GM23248 (cell line): ENCODE data around the gene NIBAN1. TPM values are rescaled to one million over a fixed set of nuclear protein-coding genes. Genes with fewer than 3 reads are reported as not detected.

Experiments used
- DNase-seq: peaks from one replicate; pipeline ENCODE4 v3.0.0-alpha.2; 2015
- H2AFZ ChIP-seq: fragments of 200-600 bp; sonication (generic); 2 replicates; pipeline ENCODE4 v1.6.1; 2016; ENCODE audit warnings: antibody characterized with exemption
- H3F3A ChIP-seq: fragments of 200-600 bp; sonication (generic); 2 replicates; pipeline ENCODE4 v1.6.1; 2016; ENCODE audit warnings: mild to moderate bottlenecking, antibody characterized with exemption, mixed run types; ENCODE audit not compliant: insufficient read depth
- H3K27ac ChIP-seq: fragments of 200-600 bp; sonication (generic); 2 replicates; pipeline ENCODE4 v1.5.1; 2016; ENCODE audit warnings: mild to moderate bottlenecking
- H3K27me3 ChIP-seq: fragments of 200-600 bp; sonication (generic); replicated peaks from 2 replicates; pipeline ENCODE4 v1.6.1; 2016; ENCODE audit warnings: mild to moderate bottlenecking; ENCODE audit not compliant: insufficient read depth
- H3K36me3 ChIP-seq: fragments of 200-600 bp; sonication (generic); 2 replicates; pipeline ENCODE4 v1.6.1; 2016; ENCODE audit warnings: low read depth, mild to moderate bottlenecking
- H3K4me1 ChIP-seq: fragments of 200-600 bp; sonication (generic); 2 replicates; pipeline ENCODE4 v1.6.1; 2016; ENCODE audit warnings: mild to moderate bottlenecking; ENCODE audit not compliant: insufficient read depth
- H3K4me2 ChIP-seq: fragments of 200-600 bp; sonication (generic); one replicate; pipeline ENCODE4 v1.6.1; 2016; ENCODE audit warnings: mild to moderate bottlenecking; ENCODE audit not compliant: unreplicated experiment
- H3K4me3 ChIP-seq: fragments of 200-600 bp; sonication (generic); 2 replicates; pipeline ENCODE4 v1.5.1; 2016; ENCODE audit warnings: mild to moderate bottlenecking
- H3K79me2 ChIP-seq: fragments of 200-600 bp; sonication (generic); 2 replicates; pipeline ENCODE4 v1.6.1; 2016; ENCODE audit warnings: mild to moderate bottlenecking; ENCODE audit not compliant: insufficient read depth
- H3K9ac ChIP-seq: fragments of 200-600 bp; sonication (generic); 2 replicates; pipeline ENCODE4 v1.6.1; 2016; ENCODE audit warnings: mild to moderate bottlenecking
- H3K9me2 ChIP-seq: fragments of 200-600 bp; sonication (generic); 2 replicates; pipeline ENCODE4 v1.6.1; 2016; ENCODE audit warnings: mixed run types, mild to moderate bottlenecking, moderate library complexity; ENCODE audit not compliant: insufficient read depth
- H3K9me3 ChIP-seq: fragments of 200-600 bp; sonication (generic); one replicate; pipeline ENCODE4 v1.6.1; 2017; ENCODE audit warnings: low read depth
- H4K20me1 ChIP-seq: fragments of 200-600 bp; sonication (generic); 2 replicates; pipeline ENCODE4 v1.6.0; 2016; ENCODE audit not compliant: insufficient read depth
- EZH2 ChIP-seq: fragments of 200-600 bp; sonication (generic); IDR thresholded peaks from 2 replicates; pipeline ENCODE4 v1.6.1; 2018; ENCODE audit warnings: antibody characterized with exemption, mild to moderate bottlenecking; ENCODE audit not compliant: insufficient read depth, poor library complexity, severe bottlenecking
- EZH2phosphoT487 ChIP-seq: fragments of 200-600 bp; sonication (generic); IDR thresholded peaks from 2 replicates; pipeline ENCODE4 v1.6.1; 2018; ENCODE audit warnings: antibody characterized with exemption, moderate library complexity, mild to moderate bottlenecking, low read depth; ENCODE audit not compliant: insufficient read depth
- WGBS, 2 experiments: methylation state at CpG; one replicate each; pipeline ENCODE4 v1.1.6; 2015 to 2017; ENCODE audit warnings: low lambda C conversion rate in 2 of 2, low coverage in 1 of 2; ENCODE audit errors: missing lambda C conversion rate in 2 of 2; 5-methylcytosine and 5-hydroxymethylcytosine counted together
- in situ Hi-C: fragments of 300-500 bp; cut with MboI; formaldehyde crosslinking; loops from 2 replicates; pipeline ENCODE4 v1.15.0; 2020
- polyA plus RNA-seq: library from polyadenylated mRNA; unstranded; fragments of >200 nt; fragmentation: Nextera tagmentation; extraction: Ambion mirVana; gene quantifications from 2 replicates; pipeline ENCODE4 v1.2.1, GENCODE V29; 2016
- total RNA-seq: library from RNA; depleted of rRNA; stranded (reverse); fragments of >200 nt; shearing (Covaris generic); gene quantifications from 2 replicates; pipeline ENCODE4 v1.2.3, GENCODE V29; 2014

NIBAN1 gene
- total and polyA plus RNA-seq, 2 experiments from 2014 or later = 19.5 to 34.8 TPM

GRCh38 chr1:184994301-184994700 lies 20.0 kb upstream of the NIBAN1 start:
- Histone ChIP-seq H3K4me1 (no peaks in the 10 kb centered on the region), H3K27me3 (no peaks in the 10 kb centered on the region), H4K20me1 (no peaks in the 10 kb centered on the region), H3F3A (no peaks in the 10 kb centered on the region), H3K9ac (no peak overlapping the region), H3K9me3 (no peaks in the 10 kb centered on the region), H3K4me3 (no peak overlapping the region), H3K9me2 (no peaks in the 10 kb centered on the region), H2AFZ (no peak overlapping the region), H3K36me3 (no peaks in the 10 kb centered on the region), H3K4me2 (no peak overlapping the region), H3K79me2 (no peaks in the 10 kb centered on the region), H3K27ac (no peak overlapping the region)
- DNase-seq = no peak
- in situ Hi-C loops = loop anchor here (10.0 kb wide), 1 partner anchor 170 kb away; no protein-coding TSS in a partner anchor
- 94 to 96% methylated on average over 1 of the region's 1 CpG for WGBS, 2 experiments
- TF ChIP-seq EZH2 (no peak), EZH2phosphoT487 (no peak)

GRCh38 chr1:184992271-184992670 lies 18.0 kb upstream of the NIBAN1 start:
- no peak for DNase-seq
- Histone ChIP-seq H3K4me2 (no peak overlapping the region), H3K9me3 (no peaks in the 10 kb centered on the region), H3K27ac (no peak overlapping the region), H3K79me2 (no peaks in the 10 kb centered on the region), H3K9me2 (no peaks in the 10 kb centered on the region), H3K4me3 (no peak overlapping the region), H3K4me1 (no peaks in the 10 kb centered on the region), H4K20me1 (no peaks in the 10 kb centered on the region), H3K36me3 (no peaks in the 10 kb centered on the region), H2AFZ (no peak overlapping the region), H3K9ac (no peak overlapping the region), H3K27me3 (no peaks in the 10 kb centered on the region), H3F3A (no peaks in the 10 kb centered on the region)
- in situ Hi-C loops = loop anchor here (10.0 kb wide), 1 partner anchor 173 kb away; no protein-coding TSS in a partner anchor
- TF ChIP-seq EZH2phosphoT487 = no peak
- no peak for TF ChIP-seq EZH2
- 80 to 83% methylated on average over 3 of the region's 3 CpGs for WGBS, 2 experiments

GRCh38 chr1:184990204-184990603 lies 15.9 kb upstream of the NIBAN1 start:
- no peak overlapping the region for H3K9ac ChIP-seq
- no peaks in the 10 kb centered on the region for H3K79me2 ChIP-seq
- no peak overlapping the region for H3K4me2 ChIP-seq
- H3K4me1 ChIP-seq = no peaks in the 10 kb centered on the region
- no peaks in the 10 kb centered on the region for H4K20me1 ChIP-seq
- H3K4me3 ChIP-seq = no peak overlapping the region
- H3K9me2 ChIP-seq = no peaks in the 10 kb centered on the region
- H3K27me3 ChIP-seq = no peaks in the 10 kb centered on the region
- in situ Hi-C loops = loop anchor here (10.0 kb wide), 1 partner anchor 175 kb away; no protein-coding TSS in a partner anchor
- no peaks in the 10 kb centered on the region for H3K9me3 ChIP-seq
- no peak overlapping the region for H3K27ac ChIP-seq
- H3F3A ChIP-seq = no peaks in the 10 kb centered on the region
- no peaks in the 10 kb centered on the region for H3K36me3 ChIP-seq
- TF ChIP-seq EZH2phosphoT487 (no peak), EZH2 (no peak)
- H2AFZ ChIP-seq = no peak overlapping the region
- 64 to 66% methylated on average over 1 of the region's 1 CpG for WGBS, 2 experiments
- DNase-seq = no peak

GRCh38 chr1:184988506-184988905 lies 14.2 kb upstream of the NIBAN1 start:
- no peak overlapping the region for H2AFZ ChIP-seq
- no peak for DNase-seq
- H4K20me1 ChIP-seq = no peaks in the 10 kb centered on the region
- TF ChIP-seq EZH2phosphoT487 = no peak
- no peaks in the 10 kb centered on the region for H3K4me1 ChIP-seq
- no peak overlapping the region for H3K27ac ChIP-seq
- in situ Hi-C loops = no loop called here
- H3F3A ChIP-seq = no peaks in the 10 kb centered on the region
- H3K9me2 ChIP-seq = no peaks in the 10 kb centered on the region
- no peak overlapping the region for H3K4me2 ChIP-seq
- H3K36me3 ChIP-seq = no peaks in the 10 kb centered on the region
- no peaks in the 10 kb centered on the region for H3K27me3 ChIP-seq
- H3K4me3 ChIP-seq = no peak overlapping the region
- no peaks in the 10 kb centered on the region for H3K9me3 ChIP-seq
- no peak overlapping the region for H3K9ac ChIP-seq
- no peaks in the 10 kb centered on the region for H3K79me2 ChIP-seq

GRCh38 chr1:184987696-184988095 lies 13.4 kb upstream of the NIBAN1 start:
- H3K9me2 ChIP-seq = no peaks in the 10 kb centered on the region
- no peak overlapping the region for H3K27ac ChIP-seq
- H3K27me3 ChIP-seq = no peaks in the 10 kb centered on the region
- no peaks in the 10 kb centered on the region for H3K4me1 ChIP-seq
- 47 to 59% methylated on average over 1 of the region's 1 CpG for WGBS, 2 experiments
- no peak overlapping the region for H3K4me2 ChIP-seq
- H3K9me3 ChIP-seq = no peaks in the 10 kb centered on the region
- no peaks in the 10 kb centered on the region for H3K79me2 ChIP-seq
- no peaks in the 10 kb centered on the region for H3K36me3 ChIP-seq
- no peaks in the 10 kb centered on the region for H3F3A ChIP-seq
- TF ChIP-seq EZH2 (no peak), EZH2phosphoT487 (no peak)
- H4K20me1 ChIP-seq = no peaks in the 10 kb centered on the region
- H3K4me3 ChIP-seq = no peak overlapping the region
- in situ Hi-C loops = no loop called here
- no peak for DNase-seq
- no peak overlapping the region for H2AFZ ChIP-seq
- H3K9ac ChIP-seq = no peak overlapping the region
